GM19240 (cell line): Measurements from ENCODE around the gene SHISA8.

Experiments
- DNase-seq: peaks from one replicate; pipeline ENCODE4 v3.0.0; 2011; ENCODE audit warnings: low spot score; ENCODE audit not compliant: insufficient read length

Gene SHISA8

DNA sequence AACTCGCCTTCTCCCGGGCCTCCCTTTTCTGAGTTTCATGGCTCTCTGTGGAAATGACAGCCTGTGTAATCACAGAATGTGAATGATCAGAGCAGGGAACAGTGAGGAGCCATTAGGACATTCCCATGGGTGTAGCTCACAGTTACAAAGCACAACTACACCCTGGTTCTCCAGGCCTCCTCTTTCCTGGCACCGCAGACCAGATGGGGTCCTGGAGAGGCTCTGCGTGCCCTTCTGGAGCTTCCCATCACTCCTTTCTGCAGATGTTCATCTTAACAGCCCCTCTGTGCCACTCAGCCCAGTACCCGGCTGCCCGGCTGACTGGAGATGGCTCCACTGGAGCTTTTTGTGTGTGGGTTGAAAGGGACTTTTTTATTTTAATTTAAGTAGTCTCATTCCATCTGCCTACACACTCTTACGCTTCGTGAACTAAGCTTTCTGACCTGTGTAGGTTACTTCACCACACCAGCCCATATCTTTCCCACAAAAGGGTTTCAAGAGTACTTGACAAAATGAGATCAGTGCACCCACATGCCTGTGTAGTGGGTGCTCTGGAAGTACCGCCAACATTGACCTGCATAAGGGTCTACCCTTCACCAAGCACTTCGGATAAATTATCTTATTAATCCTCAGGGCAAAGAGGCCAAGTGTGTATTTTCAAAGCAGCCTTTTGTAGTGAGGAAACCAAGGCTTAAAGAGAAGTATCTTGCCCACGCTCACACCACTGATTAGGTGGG lies 52.2 kb downstream of the SHISA8 start:
- peak; percentile 55 for DNase-seq

DNA sequence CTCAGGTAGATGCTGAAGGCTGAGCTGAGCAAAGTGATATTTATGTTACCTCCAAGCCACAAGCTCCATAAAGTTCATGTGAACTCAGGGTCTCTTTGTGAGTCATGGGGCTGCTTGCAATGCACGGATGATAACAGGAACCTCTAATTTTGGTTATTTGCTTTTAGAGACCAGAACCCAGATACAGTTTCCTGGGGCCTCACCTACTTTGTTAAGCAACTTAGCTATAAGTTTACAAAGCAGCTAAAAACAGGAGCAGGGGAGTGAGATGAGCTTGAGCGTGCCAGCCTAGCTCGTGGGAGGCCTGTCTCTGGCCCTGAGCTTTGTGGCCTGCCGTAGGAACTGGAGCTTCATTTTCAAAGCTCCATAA lies 52.7 kb downstream of the SHISA8 start:
- peak; percentile 35 for DNase-seq
